K562 (cell line): ENCODE measurements around the gene AGAP3. TPM values are rescaled to one million over a fixed set of nuclear protein-coding genes. Genes with fewer than 3 reads are reported as not detected.

Experiments used
- AFF1 ChIP-seq, 2 experiments: fragments of 450-650 bp; IDR thresholded peaks; 2 replicates each; pipeline ENCODE4 v1.6.1; 2018; ENCODE audit warnings: mild to moderate bottlenecking in 2 of 2, low read depth in 1 of 2; ENCODE audit not compliant: partially characterized antibody in 2 of 2
- DACH1 ChIP-seq: fragments of 450-650 bp; IDR thresholded peaks from 2 replicates; pipeline ENCODE4 v1.6.1; 2018; ENCODE audit not compliant: partially characterized antibody
- DEAF1 ChIP-seq: fragments of 450-650 bp; formaldehyde crosslinking; IDR thresholded peaks from 2 replicates; pipeline ENCODE4 v1.4.0; 2020; ENCODE audit warnings: mild to moderate bottlenecking, moderate library complexity
- E2F3 ChIP-seq: fragments of 250-450 bp; sonication (Bioruptor Pico); IDR thresholded peaks from 2 replicates; pipeline ENCODE4 v1.4.0; 2020; ENCODE audit warnings: mild to moderate bottlenecking
- FOXP1 ChIP-seq: sonication (generic); formaldehyde crosslinking; IDR thresholded peaks from 2 replicates; pipeline ENCODE4 v1.8.0; 2022; ENCODE audit warnings: mild to moderate bottlenecking, missing genetic modification reagents
- NR1H2 ChIP-seq: sonication (generic); formaldehyde crosslinking; IDR thresholded peaks from 2 replicates; pipeline ENCODE4 v1.4.0; 2020; ENCODE audit warnings: mild to moderate bottlenecking, missing genetic modification reagents
- PTRF ChIP-seq: fragments of 450-650 bp; IDR thresholded peaks from 2 replicates; pipeline ENCODE4 v1.6.1; 2016; ENCODE audit warnings: mild to moderate bottlenecking, missing genetic modification characterization, missing compliant biosample characterization
- PYGO2 ChIP-seq: fragments of 450-650 bp; IDR thresholded peaks from 2 replicates; pipeline ENCODE4 v1.6.1; 2016; ENCODE audit warnings: mild to moderate bottlenecking, missing genetic modification characterization, moderate library complexity, missing compliant biosample characterization
- SIN3A ChIP-seq, 2 experiments: fragments of 150-350 bp in 1 of 2; IDR thresholded peaks; 2 replicates each; pipeline ENCODE4 v1.6.1; 2011 to 2016; ENCODE audit warnings: borderline replicate concordance in 2 of 2, low read depth in 2 of 2, low read length in 2 of 2, mild to moderate bottlenecking in 2 of 2, moderate library complexity in 2 of 2; ENCODE audit not compliant: control insufficient read depth in 1 of 2
- TAF15 ChIP-seq: fragments of 200-400 bp; formaldehyde crosslinking; IDR thresholded peaks from 2 replicates; pipeline ENCODE4 v1.6.1; 2017; ENCODE audit warnings: mild to moderate bottlenecking, low read depth, low read length, moderate library complexity
- UBTF ChIP-seq, 2 experiments: IDR thresholded peaks; 2 replicates each; pipeline ENCODE4 v1.6.1; 2012; ENCODE audit warnings: improper control_type of control experiment in 2 of 2, low read depth in 2 of 2, low read length in 2 of 2, borderline replicate concordance in 1 of 2
- ZNF280B ChIP-seq: fragments of 250-450 bp; sonication (Bioruptor Pico); IDR thresholded peaks from 2 replicates; pipeline ENCODE4 v1.5.1; 2021; ENCODE audit warnings: mild to moderate bottlenecking
- ZNF347 ChIP-seq: fragments of 450-650 bp; formaldehyde crosslinking; IDR thresholded peaks from 2 replicates; pipeline ENCODE4 v1.4.0; 2020; ENCODE audit warnings: low read depth, mild to moderate bottlenecking, moderate library complexity
- ZNF695 ChIP-seq: fragments of 450-650 bp; formaldehyde crosslinking; IDR thresholded peaks from 2 replicates; pipeline ENCODE4 v1.4.0; 2020; ENCODE audit warnings: mild to moderate bottlenecking, moderate library complexity
- polyA plus RNA-seq, 8 experiments: library from polyadenylated mRNA; depleted of rRNA in 4 of 8; stranded (reverse) in 5 of 8; unstranded in 3 of 8; fragments of >200 nt; fragmentation: Nextera tagmentation in 2 of 8; fragmentation: Illumina TruSeq in 1 of 8; extraction: Ambion mirVana in 2 of 8; extraction: Trizol in 1 of 8; gene quantifications; 2 replicates each; pipeline versions ENCODE4 v1.2.1 to v1.2.3, GENCODE V29; 2011 to 2014; ENCODE audit warnings: inconsistent platforms in 1 of 8, missing spikeins in 1 of 8
- total RNA-seq, 7 experiments: library from RNA; depleted of rRNA in 6 of 7; stranded (reverse); fragments of >200 nt in 6 of 7; fragmentation: Illumina TruSeq in 2 of 7; extraction: Trizol in 2 of 7; gene quantifications; 2 replicates each; pipeline versions ENCODE4 v1.2.1 to v1.2.3, GENCODE V29; 2011 to 2021; ENCODE audit warnings: low replicate concordance in 1 of 7

AGAP3 gene
- total and polyA plus RNA-seq, 9 of the 15 experiments (the other 6 are each of a cell fraction or from before 2014, with no cell fraction given) = 3.4 to 208 (median 62.2) TPM

- TF ChIP-seq UBTF (IDR thresholded peaks at IDR 0.05; ENCODE audit: borderline replicate concordance in 1 of 2, low read depth in 2 of 2, low read length in 2 of 2) (0 out of 4 replicates have a peak, but pooled peaks of 1 of the 2 experiments have one; percentile 16), ZNF280B (CRISPR knock-in tag) (no peak), DACH1 (no peak), DEAF1 (CRISPR knock-in tag) (no peak), NR1H2 (CRISPR knock-in tag) (no peak), E2F3 (CRISPR knock-in tag) (0 out of 2 replicates have a peak, but pooled peaks have one; percentile 13), PTRF (tag) (no peak), FOXP1 (CRISPR knock-in tag) (peak; percentile 24; the same call in 1 of the 2 replicates), ZNF347 (CRISPR knock-in tag) (no peak), ZNF695 (no peak), SIN3A (IDR thresholded peaks at IDR 0.05; ENCODE audit: borderline replicate concordance in 2 of 2, control insufficient read depth in 1 of 2, low read depth in 2 of 2, low read length in 2 of 2) (no peak), TAF15 (no peak), AFF1 (IDR thresholded peaks at IDR 0.05; ENCODE audit: low read depth in 1 of 2, partially characterized antibody in 2 of 2) (peak in 1 of 2 experiments; percentile 27), PYGO2 (no peak)
These were observed 27.4 kb upstream of the AGAP3 start (continued) for GRCh38 chr7:151058781-151059366.
